ENCODE data around the gene KRTAP5-3. TPM values are rescaled to one million over a fixed set of nuclear protein-coding genes. Genes with fewer than 3 reads are reported as not detected.

The KRTAP5-3 gene
- total and polyA plus RNA-seq, 9 of the 15 experiments (the other 6 are each of a cell fraction or from before 2014, with no cell fraction given): not detected

DNA sequence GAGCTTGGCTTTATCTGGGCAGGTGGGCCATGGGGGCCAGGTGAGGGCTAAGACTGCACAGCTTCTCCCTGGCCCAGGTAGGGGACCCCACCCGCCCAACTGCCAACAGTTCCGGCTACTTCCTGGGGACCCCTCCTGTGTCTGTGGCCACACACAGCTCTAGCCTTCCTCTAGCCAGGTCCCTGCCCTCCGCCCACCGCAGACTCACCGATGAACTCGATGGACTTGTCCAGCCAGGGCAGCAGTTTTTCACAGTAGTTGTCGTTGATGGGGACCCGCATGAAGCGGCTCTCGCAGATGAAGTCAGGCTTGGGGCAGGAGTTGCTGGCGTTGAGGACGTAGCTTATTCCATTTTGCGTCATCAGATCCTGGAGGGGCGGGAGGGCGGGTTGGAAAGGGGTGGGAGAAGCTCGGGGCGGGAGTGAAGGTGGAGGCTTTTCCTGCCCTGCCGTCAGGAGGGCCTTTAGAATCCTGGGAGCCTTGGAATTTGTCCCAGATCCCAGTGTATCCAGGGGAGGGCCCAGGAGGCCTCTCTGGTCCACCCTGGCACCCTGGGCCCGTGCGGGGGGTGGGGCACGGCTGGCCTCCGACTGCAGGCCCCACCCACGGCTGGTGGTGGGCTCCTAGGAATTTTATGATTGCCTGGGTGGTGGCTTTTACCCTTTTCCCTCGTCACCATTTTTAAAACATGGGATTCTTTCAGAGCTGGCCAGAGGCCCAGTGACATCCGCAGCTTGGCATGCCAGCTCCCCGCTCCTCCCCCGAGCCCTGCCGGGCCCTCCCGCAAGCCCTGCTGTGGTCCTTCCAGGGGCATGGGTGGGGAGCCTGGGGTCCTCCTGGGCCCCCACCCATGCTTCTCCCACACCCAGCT is 50.1 kb downstream of the KRTAP5-3 start (continued):
- TF ChIP-seq, protein P1, sequence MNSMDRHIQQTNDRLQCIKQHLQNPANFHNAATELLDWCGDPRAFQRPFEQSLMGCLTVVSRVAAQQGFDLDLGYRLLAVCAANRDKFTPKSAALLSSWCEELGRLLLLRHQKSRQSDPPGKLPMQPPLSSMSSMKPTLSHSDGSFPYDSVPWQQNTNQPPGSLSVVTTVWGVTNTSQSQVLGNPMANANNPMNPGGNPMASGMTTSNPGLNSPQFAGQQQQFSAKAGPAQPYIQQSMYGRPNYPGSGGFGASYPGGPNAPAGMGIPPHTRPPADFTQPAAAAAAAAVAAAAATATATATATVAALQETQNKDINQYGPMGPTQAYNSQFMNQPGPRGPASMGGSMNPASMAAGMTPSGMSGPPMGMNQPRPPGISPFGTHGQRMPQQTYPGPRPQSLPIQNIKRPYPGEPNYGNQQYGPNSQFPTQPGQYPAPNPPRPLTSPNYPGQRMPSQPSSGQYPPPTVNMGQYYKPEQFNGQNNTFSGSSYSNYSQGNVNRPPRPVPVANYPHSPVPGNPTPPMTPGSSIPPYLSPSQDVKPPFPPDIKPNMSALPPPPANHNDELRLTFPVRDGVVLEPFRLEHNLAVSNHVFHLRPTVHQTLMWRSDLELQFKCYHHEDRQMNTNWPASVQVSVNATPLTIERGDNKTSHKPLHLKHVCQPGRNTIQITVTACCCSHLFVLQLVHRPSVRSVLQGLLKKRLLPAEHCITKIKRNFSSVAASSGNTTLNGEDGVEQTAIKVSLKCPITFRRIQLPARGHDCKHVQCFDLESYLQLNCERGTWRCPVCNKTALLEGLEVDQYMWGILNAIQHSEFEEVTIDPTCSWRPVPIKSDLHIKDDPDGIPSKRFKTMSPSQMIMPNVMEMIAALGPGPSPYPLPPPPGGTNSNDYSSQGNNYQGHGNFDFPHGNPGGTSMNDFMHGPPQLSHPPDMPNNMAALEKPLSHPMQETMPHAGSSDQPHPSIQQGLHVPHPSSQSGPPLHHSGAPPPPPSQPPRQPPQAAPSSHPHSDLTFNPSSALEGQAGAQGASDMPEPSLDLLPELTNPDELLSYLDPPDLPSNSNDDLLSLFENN (IDR thresholded peaks at IDR 0.05; ENCODE audit: low read depth in 2 of 2, low read length in 2 of 2): no peak

Other genes with a start within 250 kb of the KRTAP5-3 start
Only the 7 nearest of the 13 such genes appear.
- gene MOB2, start 121.7 kb downstream of the KRTAP5-3 start, total RNA-seq (2014; rRNA removed): 18.9 and 19.1 TPM in 2 replicates
- 9.0 and 16.7 TPM in 2 replicates for gene MOB2, start 121.7 kb downstream of the KRTAP5-3 start, total RNA-seq (2014; rRNA removed; fragmentation: Illumina TruSeq; extraction: Trizol)
- gene MOB2, start 121.7 kb downstream of the KRTAP5-3 start, total RNA-seq (2015; rRNA removed; fragmentation: Illumina TruSeq; extraction: Trizol): 18.9 and 19.2 TPM in 2 replicates
- gene MOB2, start 121.7 kb downstream of the KRTAP5-3 start, total RNA-seq (2021): 23.6 and 24.9 TPM in 2 replicates
- gene MOB2, start 121.7 kb downstream of the KRTAP5-3 start, polyA plus RNA-seq (2011; rRNA removed): 30.4 and 33.3 TPM in 2 replicates
- gene MOB2, start 121.7 kb downstream of the KRTAP5-3 start, polyA plus RNA-seq (2014; fragmentation: Illumina TruSeq; extraction: Trizol): 36.8 and 46.3 TPM in 2 replicates
- gene MOB2, start 121.7 kb downstream of the KRTAP5-3 start, polyA plus RNA-seq (2014; fragmentation: Nextera tagmentation; extraction: Ambion mirVana): under 1 TPM; 0.17 to 0.41 TPM
- gene MOB2, start 121.7 kb downstream of the KRTAP5-3 start, polyA plus RNA-seq (2014; rRNA removed): 24.3 and 27.5 TPM in 2 replicates
- gene DUSP8, start 36.2 kb downstream of the KRTAP5-3 start, total RNA-seq (2014; rRNA removed): 0.18 and 0.29 TPM in 2 replicates
- gene DUSP8, start 36.2 kb downstream of the KRTAP5-3 start, total RNA-seq (2014; rRNA removed; fragmentation: Illumina TruSeq; extraction: Trizol): 0.22 and 0.33 TPM in 2 replicates
- gene DUSP8, start 36.2 kb downstream of the KRTAP5-3 start, total RNA-seq (2015; rRNA removed; fragmentation: Illumina TruSeq; extraction: Trizol): 0.14 TPM in 1 of 2 replicates, not detected in the other
- 0.83 and 2.0 TPM in 2 replicates for gene DUSP8, start 36.2 kb downstream of the KRTAP5-3 start, total RNA-seq (2021)
- gene DUSP8, start 36.2 kb downstream of the KRTAP5-3 start, polyA plus RNA-seq (2011; rRNA removed): 2.0 and 4.4 TPM in 2 replicates
- 0.86 and 1.7 TPM in 2 replicates for gene DUSP8, start 36.2 kb downstream of the KRTAP5-3 start, polyA plus RNA-seq (2014; fragmentation: Illumina TruSeq; extraction: Trizol)
- not detected for gene DUSP8, start 36.2 kb downstream of the KRTAP5-3 start, polyA plus RNA-seq (2014; fragmentation: Nextera tagmentation; extraction: Ambion mirVana)
- 0.50 and 1.0 TPM in 2 replicates for gene DUSP8, start 36.2 kb downstream of the KRTAP5-3 start, polyA plus RNA-seq (2014; rRNA removed)
- not detected in 2 replicates for gene KRTAP5-1, start 23.2 kb downstream of the KRTAP5-3 start, total RNA-seq (2014; rRNA removed)
- gene KRTAP5-1, start 23.2 kb downstream of the KRTAP5-3 start, total RNA-seq (2014; rRNA removed; fragmentation: Illumina TruSeq; extraction: Trizol): not detected in 2 replicates
- not detected in 2 replicates for gene KRTAP5-1, start 23.2 kb downstream of the KRTAP5-3 start, total RNA-seq (2015; rRNA removed; fragmentation: Illumina TruSeq; extraction: Trizol)
- not detected in 2 replicates for gene KRTAP5-1, start 23.2 kb downstream of the KRTAP5-3 start, total RNA-seq (2021)
- gene KRTAP5-1, start 23.2 kb downstream of the KRTAP5-3 start, polyA plus RNA-seq (2011; rRNA removed): not detected in 2 replicates
- not detected in 2 replicates for gene KRTAP5-1, start 23.2 kb downstream of the KRTAP5-3 start, polyA plus RNA-seq (2014; fragmentation: Illumina TruSeq; extraction: Trizol)
- gene KRTAP5-1, start 23.2 kb downstream of the KRTAP5-3 start, polyA plus RNA-seq (2014; fragmentation: Nextera tagmentation; extraction: Ambion mirVana): not detected
- not detected in 2 replicates for gene KRTAP5-1, start 23.2 kb downstream of the KRTAP5-3 start, polyA plus RNA-seq (2014; rRNA removed)
- gene KRTAP5-2, start 10.2 kb downstream of the KRTAP5-3 start, total RNA-seq (2014; rRNA removed): not detected in 2 replicates
- gene KRTAP5-2, start 10.2 kb downstream of the KRTAP5-3 start, total RNA-seq (2014; rRNA removed; fragmentation: Illumina TruSeq; extraction: Trizol): not detected in 2 replicates
- not detected in 2 replicates for gene KRTAP5-2, start 10.2 kb downstream of the KRTAP5-3 start, total RNA-seq (2015; rRNA removed; fragmentation: Illumina TruSeq; extraction: Trizol)
- gene KRTAP5-2, start 10.2 kb downstream of the KRTAP5-3 start, total RNA-seq (2021): not detected in 2 replicates
- gene KRTAP5-2, start 10.2 kb downstream of the KRTAP5-3 start, polyA plus RNA-seq (2011; rRNA removed): not detected in 2 replicates
- not detected in 2 replicates for gene KRTAP5-2, start 10.2 kb downstream of the KRTAP5-3 start, polyA plus RNA-seq (2014; fragmentation: Illumina TruSeq; extraction: Trizol)
- gene KRTAP5-2, start 10.2 kb downstream of the KRTAP5-3 start, polyA plus RNA-seq (2014; fragmentation: Nextera tagmentation; extraction: Ambion mirVana): not detected
- not detected in 2 replicates for gene KRTAP5-2, start 10.2 kb downstream of the KRTAP5-3 start, polyA plus RNA-seq (2014; rRNA removed)
- not detected in 2 replicates for gene KRTAP5-4, start 13.7 kb upstream of the KRTAP5-3 start, total RNA-seq (2014; rRNA removed)
- not detected in 2 replicates for gene KRTAP5-4, start 13.7 kb upstream of the KRTAP5-3 start, total RNA-seq (2014; rRNA removed; fragmentation: Illumina TruSeq; extraction: Trizol)
- not detected in 2 replicates for gene KRTAP5-4, start 13.7 kb upstream of the KRTAP5-3 start, total RNA-seq (2015; rRNA removed; fragmentation: Illumina TruSeq; extraction: Trizol)
- gene KRTAP5-4, start 13.7 kb upstream of the KRTAP5-3 start, total RNA-seq (2021): not detected in 2 replicates
- gene KRTAP5-4, start 13.7 kb upstream of the KRTAP5-3 start, polyA plus RNA-seq (2011; rRNA removed): not detected in 2 replicates
- gene KRTAP5-4, start 13.7 kb upstream of the KRTAP5-3 start, polyA plus RNA-seq (2014; fragmentation: Illumina TruSeq; extraction: Trizol): not detected in 2 replicates
- gene KRTAP5-4, start 13.7 kb upstream of the KRTAP5-3 start, polyA plus RNA-seq (2014; fragmentation: Nextera tagmentation; extraction: Ambion mirVana): not detected
- gene KRTAP5-4, start 13.7 kb upstream of the KRTAP5-3 start, polyA plus RNA-seq (2014; rRNA removed): not detected in 2 replicates
- not detected in 2 replicates for gene KRTAP5-5, start 21.3 kb upstream of the KRTAP5-3 start, total RNA-seq (2014; rRNA removed)
- not detected in 2 replicates for gene KRTAP5-5, start 21.3 kb upstream of the KRTAP5-3 start, total RNA-seq (2014; rRNA removed; fragmentation: Illumina TruSeq; extraction: Trizol)
- not detected in 2 replicates for gene KRTAP5-5, start 21.3 kb upstream of the KRTAP5-3 start, total RNA-seq (2015; rRNA removed; fragmentation: Illumina TruSeq; extraction: Trizol)
- not detected in 2 replicates for gene KRTAP5-5, start 21.3 kb upstream of the KRTAP5-3 start, total RNA-seq (2021)
- gene KRTAP5-5, start 21.3 kb upstream of the KRTAP5-3 start, polyA plus RNA-seq (2011; rRNA removed): not detected in 2 replicates
- gene KRTAP5-5, start 21.3 kb upstream of the KRTAP5-3 start, polyA plus RNA-seq (2014; fragmentation: Illumina TruSeq; extraction: Trizol): not detected in 2 replicates
- not detected for gene KRTAP5-5, start 21.3 kb upstream of the KRTAP5-3 start, polyA plus RNA-seq (2014; fragmentation: Nextera tagmentation; extraction: Ambion mirVana)
- gene KRTAP5-5, start 21.3 kb upstream of the KRTAP5-3 start, polyA plus RNA-seq (2014; rRNA removed): not detected in 2 replicates
- not detected in 2 replicates for gene KRTAP5-6, start 88.7 kb upstream of the KRTAP5-3 start, total RNA-seq (2014; rRNA removed)
- not detected in 2 replicates for gene KRTAP5-6, start 88.7 kb upstream of the KRTAP5-3 start, total RNA-seq (2014; rRNA removed; fragmentation: Illumina TruSeq; extraction: Trizol)
- gene KRTAP5-6, start 88.7 kb upstream of the KRTAP5-3 start, total RNA-seq (2015; rRNA removed; fragmentation: Illumina TruSeq; extraction: Trizol): not detected in 2 replicates
- not detected in 2 replicates for gene KRTAP5-6, start 88.7 kb upstream of the KRTAP5-3 start, total RNA-seq (2021)
- gene KRTAP5-6, start 88.7 kb upstream of the KRTAP5-3 start, polyA plus RNA-seq (2011; rRNA removed): not detected in 2 replicates
- gene KRTAP5-6, start 88.7 kb upstream of the KRTAP5-3 start, polyA plus RNA-seq (2014; fragmentation: Illumina TruSeq; extraction: Trizol): not detected in 2 replicates
- not detected for gene KRTAP5-6, start 88.7 kb upstream of the KRTAP5-3 start, polyA plus RNA-seq (2014; fragmentation: Nextera tagmentation; extraction: Ambion mirVana)
- gene KRTAP5-6, start 88.7 kb upstream of the KRTAP5-3 start, polyA plus RNA-seq (2014; rRNA removed): not detected in 2 replicates

All from K562 (cell line).